RCC 7860 (cell line): ENCODE results near the gene NAXE.
"Not testable (repeated sequence)": the region's sequence is repeated elsewhere in the genome, so short reads cannot be mapped to it uniquely, and the experiment has no call there.

ENCODE experiments used
- DNase-seq: peaks from one replicate; pipeline ENCODE4 v3.0.0-alpha.2; 2015; ENCODE audit warnings: low spot score
- FAIRE-seq: peaks from 2 replicates; lab custom pipeline; 2012; peaks lifted over from hg19 to GRCh38; lab: Jason Lieb, UNC

Gene NAXE

GRCh38 chr1:156592158-156592909 lies 758 bp downstream of the NAXE start:
- no peak for FAIRE-seq
- DNase-seq = no peak

GRCh38 chr1:156592910-156593660 lies 1.5 kb downstream of the NAXE start:
- DNase-seq (no peak), FAIRE-seq (no peak)

GRCh38 chr1:156593661-156593989 lies 2.0 kb downstream of the NAXE start:
- DNase-seq (no peak), FAIRE-seq (no peak)

GRCh38 chr1:156594190-156594589 lies 2.6 kb downstream of the NAXE start:
- FAIRE-seq (no peak), DNase-seq (no peak)

- FAIRE-seq = no peak
- no peak for DNase-seq
These were observed 3.4 kb downstream of the NAXE start for GRCh38 chr1:156595016-156595415.

GRCh38 chr1:156596426-156596825 lies 4.8 kb downstream of the NAXE start:
- no peak for DNase-seq
- no peak for FAIRE-seq

- DNase-seq (no peak), FAIRE-seq (no peak)
These were observed 6.5 kb downstream of the NAXE start for GRCh38 chr1:156598125-156598524.

- DNase-seq (no peak), FAIRE-seq (no peak)
These were observed 7.3 kb downstream of the NAXE start for GRCh38 chr1:156598731-156599432.

GRCh38 chr1:156599811-156600210 lies 8.2 kb downstream of the NAXE start:
- FAIRE-seq = no peak
- peak; percentile 24 for DNase-seq

GRCh38 chr1:156600733-156601121 lies 9.2 kb downstream of the NAXE start:
- DNase-seq (no peak), FAIRE-seq (no peak)

- FAIRE-seq (no peak), DNase-seq (peak; percentile 70)
These were observed 9.7 kb downstream of the NAXE start, which contains the start of gene GPATCH4 for GRCh38 chr1:156601122-156601830. TSS of gene GPATCH4 (minus strand) at chr1:156601479.

- DNase-seq = no peak
- FAIRE-seq = no peak
These were observed 10.3 kb downstream of the NAXE start for GRCh38 chr1:156601892-156602291.

- no peak for DNase-seq
- no peak for FAIRE-seq
These were observed 11.0 kb downstream of the NAXE start for GRCh38 chr1:156602557-156602993.

- not testable (repeated sequence) for FAIRE-seq, DNase-seq
These were observed 15.8 kb downstream of the NAXE start for GRCh38 chr1:156607344-156607743.

- DNase-seq (peak; percentile 68), FAIRE-seq (peak; percentile 66)
These were observed 16.6 kb downstream of the NAXE start for GRCh38 chr1:156608036-156608674.

GRCh38 chr1:156608981-156609380 lies 17.4 kb downstream of the NAXE start:
- FAIRE-seq (no peak), DNase-seq (no peak)

- FAIRE-seq, DNase-seq: not testable (repeated sequence)
These were observed 18.5 kb downstream of the NAXE start for GRCh38 chr1:156610072-156610471.

GRCh38 chr1:156612666-156613065 lies 21.1 kb downstream of the NAXE start:
- no peak for FAIRE-seq
- no peak for DNase-seq

GRCh38 chr1:156615946-156616345 lies 24.4 kb downstream of the NAXE start:
- FAIRE-seq = no peak

GRCh38 chr1:156616463-156616862 lies 24.9 kb downstream of the NAXE start:
- FAIRE-seq (no peak), DNase-seq (peak; percentile 36)

More at GRCh38 chr1:156615946-156616345, 24.4 kb downstream of the NAXE start:
- DNase-seq = no peak
